HL-60 (cell line): ENCODE data around the gene BPIFA3.
A peak's percentile ranks its signal among the peaks of the same experiment; 100 is the strongest.

Experiments
- DNase-seq, 2 experiments: peaks; one replicate each; pipeline ENCODE4 v3.0.0-alpha.2; 2010 to 2020; ENCODE audit warnings: low read depth in 1 of 2, low spot score in 1 of 2
- H3K27ac ChIP-seq: fragments of 250-450 bp; sonication (Bioruptor Pico); replicated peaks from 2 replicates; pipeline ENCODE4 v1.5.1; 2020; ENCODE audit warnings: mild to moderate bottlenecking, moderate library complexity
- H3K27me3 ChIP-seq: fragments of 250-450 bp; sonication (Bioruptor Pico); 2 replicates; pipeline ENCODE4 v1.5.1; 2021; ENCODE audit warnings: mild to moderate bottlenecking, moderate library complexity; ENCODE audit not compliant: insufficient read depth, poor library complexity, severe bottlenecking
- H3K4me3 ChIP-seq: replicated peaks from 2 replicates; pipeline ENCODE4 v1.5.1; 2011; ENCODE audit warnings: mild to moderate bottlenecking, control low read depth, low read length; ENCODE audit not compliant: insufficient read depth
- GABPA ChIP-seq: IDR thresholded peaks from 2 replicates; pipeline ENCODE4 v1.6.1; 2012; ENCODE audit warnings: low read depth
- POLR2AphosphoS5 ChIP-seq: IDR thresholded peaks from 2 replicates; pipeline ENCODE4 v1.6.1; 2012; ENCODE audit warnings: low read depth
- SPI1 ChIP-seq: IDR thresholded peaks from 2 replicates; pipeline ENCODE4 v1.6.1; 2012; ENCODE audit warnings: low read depth, mild to moderate bottlenecking, borderline replicate concordance
- long read RNA-seq: library from polyadenylated mRNA; unstranded; transcript quantifications from one replicate; pipeline ENCODE4 v2.0.0, GENCODE V29; 2020
- TF ChIP-seq, protein P1 (sequence below): IDR thresholded peaks from one replicate; pipeline ENCODE4 v1.5.1; 2011; ENCODE audit warnings: low read length, control low read depth, inconsistent platforms; ENCODE audit not compliant: insufficient read depth
- TF ChIP-seq, protein P2 (sequence below): IDR thresholded peaks from 2 replicates; pipeline ENCODE4 v1.6.1; 2012; ENCODE audit warnings: low read depth; ENCODE audit not compliant: insufficient replicate concordance

BPIFA3 gene
- long read RNA-seq = 0 reads

GRCh38 chr20:33217052-33217451, at the start of gene BPIFA3:
TSS of gene BPIFA3 (plus strand) at chr20:33217352. CDS start at chr20:33217537, 185 bp downstream.
- peaks cover 3% of the 10 kb centered on the region for H3K27me3 ChIP-seq
- H3K27ac ChIP-seq = no peak within 1 kb of the TSS
- no peak within 1 kb of the TSS for H3K4me3 ChIP-seq
- no peak for TF ChIP-seq SPI1
- TF ChIP-seq, protein P1, sequence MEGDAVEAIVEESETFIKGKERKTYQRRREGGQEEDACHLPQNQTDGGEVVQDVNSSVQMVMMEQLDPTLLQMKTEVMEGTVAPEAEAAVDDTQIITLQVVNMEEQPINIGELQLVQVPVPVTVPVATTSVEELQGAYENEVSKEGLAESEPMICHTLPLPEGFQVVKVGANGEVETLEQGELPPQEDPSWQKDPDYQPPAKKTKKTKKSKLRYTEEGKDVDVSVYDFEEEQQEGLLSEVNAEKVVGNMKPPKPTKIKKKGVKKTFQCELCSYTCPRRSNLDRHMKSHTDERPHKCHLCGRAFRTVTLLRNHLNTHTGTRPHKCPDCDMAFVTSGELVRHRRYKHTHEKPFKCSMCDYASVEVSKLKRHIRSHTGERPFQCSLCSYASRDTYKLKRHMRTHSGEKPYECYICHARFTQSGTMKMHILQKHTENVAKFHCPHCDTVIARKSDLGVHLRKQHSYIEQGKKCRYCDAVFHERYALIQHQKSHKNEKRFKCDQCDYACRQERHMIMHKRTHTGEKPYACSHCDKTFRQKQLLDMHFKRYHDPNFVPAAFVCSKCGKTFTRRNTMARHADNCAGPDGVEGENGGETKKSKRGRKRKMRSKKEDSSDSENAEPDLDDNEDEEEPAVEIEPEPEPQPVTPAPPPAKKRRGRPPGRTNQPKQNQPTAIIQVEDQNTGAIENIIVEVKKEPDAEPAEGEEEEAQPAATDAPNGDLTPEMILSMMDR = no peak
- TF ChIP-seq, protein P2, sequence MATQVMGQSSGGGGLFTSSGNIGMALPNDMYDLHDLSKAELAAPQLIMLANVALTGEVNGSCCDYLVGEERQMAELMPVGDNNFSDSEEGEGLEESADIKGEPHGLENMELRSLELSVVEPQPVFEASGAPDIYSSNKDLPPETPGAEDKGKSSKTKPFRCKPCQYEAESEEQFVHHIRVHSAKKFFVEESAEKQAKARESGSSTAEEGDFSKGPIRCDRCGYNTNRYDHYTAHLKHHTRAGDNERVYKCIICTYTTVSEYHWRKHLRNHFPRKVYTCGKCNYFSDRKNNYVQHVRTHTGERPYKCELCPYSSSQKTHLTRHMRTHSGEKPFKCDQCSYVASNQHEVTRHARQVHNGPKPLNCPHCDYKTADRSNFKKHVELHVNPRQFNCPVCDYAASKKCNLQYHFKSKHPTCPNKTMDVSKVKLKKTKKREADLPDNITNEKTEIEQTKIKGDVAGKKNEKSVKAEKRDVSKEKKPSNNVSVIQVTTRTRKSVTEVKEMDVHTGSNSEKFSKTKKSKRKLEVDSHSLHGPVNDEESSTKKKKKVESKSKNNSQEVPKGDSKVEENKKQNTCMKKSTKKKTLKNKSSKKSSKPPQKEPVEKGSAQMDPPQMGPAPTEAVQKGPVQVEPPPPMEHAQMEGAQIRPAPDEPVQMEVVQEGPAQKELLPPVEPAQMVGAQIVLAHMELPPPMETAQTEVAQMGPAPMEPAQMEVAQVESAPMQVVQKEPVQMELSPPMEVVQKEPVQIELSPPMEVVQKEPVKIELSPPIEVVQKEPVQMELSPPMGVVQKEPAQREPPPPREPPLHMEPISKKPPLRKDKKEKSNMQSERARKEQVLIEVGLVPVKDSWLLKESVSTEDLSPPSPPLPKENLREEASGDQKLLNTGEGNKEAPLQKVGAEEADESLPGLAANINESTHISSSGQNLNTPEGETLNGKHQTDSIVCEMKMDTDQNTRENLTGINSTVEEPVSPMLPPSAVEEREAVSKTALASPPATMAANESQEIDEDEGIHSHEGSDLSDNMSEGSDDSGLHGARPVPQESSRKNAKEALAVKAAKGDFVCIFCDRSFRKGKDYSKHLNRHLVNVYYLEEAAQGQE = no peak
- TF ChIP-seq POLR2AphosphoS5 = no peak
- TF ChIP-seq GABPA = no peak
- DNase-seq = no peak

DNA sequence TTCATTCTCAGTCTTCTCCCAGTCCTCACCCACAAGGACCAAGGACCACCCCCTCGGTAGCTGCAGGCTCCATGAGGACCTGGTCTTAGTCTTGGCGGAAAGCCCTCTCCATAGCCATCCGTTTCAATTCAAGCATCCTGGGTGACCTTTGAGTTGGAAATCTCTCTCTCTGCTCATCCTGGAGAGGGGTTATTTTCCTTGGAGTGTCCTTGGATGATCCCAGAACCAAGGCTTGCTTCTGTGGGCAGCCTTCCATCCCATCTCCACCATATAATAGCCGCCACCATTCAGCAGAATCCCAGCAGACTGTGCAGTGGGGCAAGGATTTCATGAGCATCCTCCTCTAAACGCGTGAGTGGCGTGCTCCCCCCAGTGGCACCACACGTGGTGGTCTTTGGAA, 49.3 kb upstream of the BPIFA3 start, which contains the start of gene BPIFA2:
Gene BPIFA2 (plus strand): TSS at position 301 of the 400 bp plus-strand sequence. CDS start 987 bp downstream, outside the sequence.
- no peak for DNase-seq
- TF ChIP-seq, protein P1 = no peak
- no peak for TF ChIP-seq POLR2AphosphoS5
- TF ChIP-seq, protein P2 = no peak
- TF ChIP-seq GABPA = no peak
- TF ChIP-seq SPI1 = no peak
- Histone ChIP-seq H3K27ac (no peak within 1 kb of the TSS), H3K4me3 (no peak within 1 kb of the TSS), H3K27me3 (no peaks in the 10 kb centered on the region)

DNA sequence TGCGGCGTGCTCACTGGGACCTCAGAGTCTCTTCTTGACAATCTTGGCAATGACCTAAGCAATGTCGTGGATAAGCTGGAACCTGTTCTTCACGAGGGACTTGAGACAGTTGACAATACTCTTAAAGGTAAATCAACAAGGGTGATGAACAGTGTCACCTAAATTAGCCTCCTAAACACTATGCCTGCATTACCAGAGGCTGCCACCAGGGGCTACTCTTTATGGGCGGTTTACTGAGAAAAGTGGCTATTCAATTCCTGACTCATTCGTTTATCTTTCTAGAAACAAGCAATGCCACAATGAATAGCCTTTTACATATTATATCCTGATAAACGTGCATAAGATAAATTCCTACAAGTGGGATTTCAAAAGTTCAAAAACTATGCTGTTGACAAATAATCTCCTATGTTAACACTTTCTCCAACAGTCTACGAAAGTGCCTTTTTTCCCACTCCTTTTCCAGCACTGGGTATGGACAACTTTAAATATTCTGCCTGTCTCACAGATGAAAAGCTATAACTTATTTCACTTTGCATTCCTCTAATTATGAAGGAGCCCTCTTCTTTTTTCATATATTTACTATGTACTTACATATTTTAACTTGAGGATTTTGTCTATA, 47.9 kb upstream of the BPIFA3 start:
- Histone ChIP-seq H3K4me3 (no peak overlapping the region), H3K27me3 (no peaks in the 10 kb centered on the region), H3K27ac (no peak overlapping the region)
- TF ChIP-seq, protein P1 = peak; percentile 81
- TF ChIP-seq GABPA = no peak
- peak in 1 of 2 experiments; percentile 12 for DNase-seq

- H3K4me3 ChIP-seq = no peak overlapping the region
- no peak overlapping the region for H3K27ac ChIP-seq
- H3K27me3 ChIP-seq = no peaks in the 10 kb centered on the region
- no peak for TF ChIP-seq SPI1
- TF ChIP-seq POLR2AphosphoS5 = no peak
- TF ChIP-seq, protein P1 = no peak
- TF ChIP-seq GABPA = no peak
- TF ChIP-seq, protein P2 = no peak
- DNase-seq = no peak
These were observed 44.4 kb upstream of the BPIFA3 start for GRCh38 chr20:33172781-33173180.
